ENCODE results near the gene KLHL18. TPM values are rescaled to one million over a fixed set of nuclear protein-coding genes. Genes with fewer than 3 reads are reported as not detected.
A peak's percentile ranks its signal among the peaks of the same experiment; 100 is the strongest.
"Not testable (repeated sequence)": the region's sequence is repeated elsewhere in the genome, so short reads cannot be mapped to it uniquely, and the experiment has no call there.

KLHL18 gene
- polyA plus RNA-seq, 1 experiment: 25.5 TPM

- DNase-seq (ENCODE audit: low read depth): no peak
- CTCF ChIA-PET: no interaction called here
- H3K36me3 ChIP-seq (ENCODE audit: control insufficient read depth, insufficient read depth, low read length): no peaks in the 10 kb centered on the region
- no peaks in the 10 kb centered on the region for H3K27me3 ChIP-seq (ENCODE audit: control insufficient read depth, insufficient read depth, low read length)
- TF ChIP-seq CTCF (IDR thresholded peaks at IDR 0.05; ENCODE audit: insufficient read depth, low read depth, low read length): no peak
- POLR2A ChIA-PET: no interaction called here
- no peak overlapping the region for H3K4me3 ChIP-seq (ENCODE audit: low read depth, low read length)
Observed at GRCh38 chr3:47245271-47245670, 37.5 kb upstream of the KLHL18 start.

GRCh38 chr3:47247131-47248064, 35.3 kb upstream of the KLHL18 start:
- no peak for DNase-seq (ENCODE audit: low read depth)
- H3K27me3 ChIP-seq (ENCODE audit: control insufficient read depth, insufficient read depth, low read length): no peaks in the 10 kb centered on the region
- ChIA-PET CTCF (interaction anchor here (1.9 kb wide), 1 partner anchor 77 kb away, joined by 5 read pairs; no protein-coding TSS in a partner anchor), POLR2A (no interaction called here)
- TF ChIP-seq CTCF (IDR thresholded peaks at IDR 0.05; ENCODE audit: insufficient read depth, low read depth, low read length): no peak
- H3K4me3 ChIP-seq (ENCODE audit: low read depth, low read length): no peak overlapping the region
- H3K36me3 ChIP-seq (ENCODE audit: control insufficient read depth, insufficient read depth, low read length): no peaks in the 10 kb centered on the region

GRCh38 chr3:47250309-47251060, 32.3 kb upstream of the KLHL18 start:
- DNase-seq (ENCODE audit: low read depth): no peak
- ChIA-PET CTCF (interaction anchor here (0.9 to 1.9 kb wide), 7 partner anchors 14 to 226 kb away, joined by 3 to 8 read pairs (median 5); no protein-coding TSS in a partner anchor), POLR2A (no interaction called here)
- Histone ChIP-seq H3K36me3 (ENCODE audit: control insufficient read depth, insufficient read depth, low read length) (no peaks in the 10 kb centered on the region), H3K27me3 (ENCODE audit: control insufficient read depth, insufficient read depth, low read length) (no peaks in the 10 kb centered on the region), H3K4me3 (ENCODE audit: low read depth, low read length) (no peak overlapping the region)
- TF ChIP-seq CTCF (IDR thresholded peaks at IDR 0.05; ENCODE audit: insufficient read depth, low read depth, low read length): peak; percentile 53

GRCh38 chr3:47251085-47251484, 31.7 kb upstream of the KLHL18 start:
- CTCF ChIA-PET: interaction anchor here (0.9 to 1.9 kb wide), 7 partner anchors 14 to 118 kb away, joined by 3 to 8 read pairs (median 3); no protein-coding TSS in a partner anchor
- H3K36me3 ChIP-seq (ENCODE audit: control insufficient read depth, insufficient read depth, low read length); H3K27me3 ChIP-seq (ENCODE audit: control insufficient read depth, insufficient read depth, low read length); DNase-seq (ENCODE audit: low read depth); H3K4me3 ChIP-seq (ENCODE audit: low read depth, low read length); POLR2A ChIA-PET: not testable (repeated sequence)

GRCh38 chr3:47251689-47252088, 31.1 kb upstream of the KLHL18 start:
- ChIA-PET POLR2A (no interaction called here), CTCF (interaction anchor here (0.9 to 1.9 kb wide), 5 partner anchors 15 to 72 kb away, joined by 3 to 8 read pairs (median 5); no protein-coding TSS in a partner anchor)
- TF ChIP-seq CTCF (IDR thresholded peaks at IDR 0.05; ENCODE audit: insufficient read depth, low read depth, low read length): no peak
- Histone ChIP-seq H3K27me3 (ENCODE audit: control insufficient read depth, insufficient read depth, low read length) (no peaks in the 10 kb centered on the region), H3K36me3 (ENCODE audit: control insufficient read depth, insufficient read depth, low read length) (no peaks in the 10 kb centered on the region), H3K4me3 (ENCODE audit: low read depth, low read length) (no peak overlapping the region)
- no peak for DNase-seq (ENCODE audit: low read depth)

- H3K4me3 ChIP-seq (ENCODE audit: low read depth, low read length); H3K36me3 ChIP-seq (ENCODE audit: control insufficient read depth, insufficient read depth, low read length); DNase-seq (ENCODE audit: low read depth); CTCF ChIA-PET; POLR2A ChIA-PET; H3K27me3 ChIP-seq (ENCODE audit: control insufficient read depth, insufficient read depth, low read length): not testable (repeated sequence)
Observed at GRCh38 chr3:47256331-47256730, 26.4 kb upstream of the KLHL18 start.

Data from BJ (cell line).